Smooth muscle cell (in vitro differentiated cells): Measurements from ENCODE around the gene UEVLD. TPM values are rescaled to one million over a fixed set of nuclear protein-coding genes. Genes with fewer than 3 reads are reported as not detected.

ENCODE experiments used
- DNase-seq: peaks from one replicate; lab custom pipeline; 2025; ENCODE audit not compliant: unreplicated experiment; lab: John Stamatoyannopoulos, UW
- H2AFZ ChIP-seq: fragments of 200-600 bp; sonication (generic); 2 replicates; pipeline ENCODE4 v1.6.0; 2016; ENCODE audit warnings: antibody characterized with exemption, low read depth, mild to moderate bottlenecking
- H3F3A ChIP-seq: fragments of 200-600 bp; sonication (generic); 2 replicates; pipeline ENCODE4 v1.6.0; 2017; ENCODE audit warnings: antibody characterized with exemption, low read depth
- H3K27ac ChIP-seq: fragments of 200-600 bp; sonication (generic); 2 replicates; pipeline ENCODE4 v1.5.1; 2016; ENCODE audit warnings: low read depth, mild to moderate bottlenecking
- H3K27me3 ChIP-seq: fragments of 200-600 bp; sonication (generic); 2 replicates; pipeline ENCODE4 v1.6.1; 2016; ENCODE audit warnings: low read depth, mild to moderate bottlenecking
- H3K36me3 ChIP-seq: fragments of 200-600 bp; sonication (generic); 2 replicates; pipeline ENCODE4 v1.5.1; 2016; ENCODE audit warnings: low read depth
- H3K4me1 ChIP-seq: fragments of 200-600 bp; sonication (generic); 2 replicates; pipeline ENCODE4 v1.5.1; 2016; ENCODE audit warnings: low read depth
- H3K4me2 ChIP-seq: fragments of 200-600 bp; sonication (generic); 2 replicates; pipeline ENCODE4 v1.6.0; 2016; ENCODE audit warnings: mild to moderate bottlenecking
- H3K4me3 ChIP-seq: fragments of 200-600 bp; sonication (generic); 2 replicates; pipeline ENCODE4 v1.5.1; 2016; ENCODE audit warnings: mild to moderate bottlenecking
- H3K79me2 ChIP-seq: fragments of 200-600 bp; sonication (generic); 2 replicates; pipeline ENCODE4 v1.6.0; 2016; ENCODE audit warnings: low read depth, mild to moderate bottlenecking
- H3K9ac ChIP-seq: fragments of 200-600 bp; sonication (generic); 2 replicates; pipeline ENCODE4 v1.6.0; 2016; ENCODE audit warnings: low read depth
- H3K9me3 ChIP-seq: fragments of 200-600 bp; sonication (generic); replicated peaks from 2 replicates; pipeline ENCODE4 v1.5.1; 2016; ENCODE audit warnings: low read depth
- H4K20me1 ChIP-seq: fragments of 200-600 bp; sonication (generic); 2 replicates; pipeline ENCODE4 v1.6.0; 2016; ENCODE audit warnings: low read depth
- WGBS: methylation state at CpG from one replicate; pipeline ENCODE4 v1.1.7; 2016; ENCODE audit warnings: low lambda C conversion rate; 5-methylcytosine and 5-hydroxymethylcytosine counted together
- polyA plus RNA-seq: library from polyadenylated mRNA; unstranded; fragments of >200 nt; fragmentation: Nextera tagmentation; extraction: Ambion mirVana; gene quantifications from 2 replicates; pipeline ENCODE4 v1.2.1, GENCODE V29; 2016
- total RNA-seq: library from RNA; depleted of rRNA; stranded (reverse); fragments of >200 nt; gene quantifications from 2 replicates; pipeline ENCODE4 v1.2.3, GENCODE V29; 2014
- TF ChIP-seq, protein P1 (sequence below): fragments of 200-600 bp; sonication (generic); IDR thresholded peaks from 2 replicates; pipeline ENCODE4 v1.5.1; 2017; ENCODE audit warnings: borderline replicate concordance, mild to moderate bottlenecking, antibody characterized with exemption; ENCODE audit not compliant: insufficient read depth, poor library complexity, severe bottlenecking

UEVLD gene
- total and polyA plus RNA-seq, 2 experiments from 2014 or later = 15.1 to 32.7 TPM

- Histone ChIP-seq H3F3A (no peaks in the 10 kb centered on the region), H3K36me3 (peaks cover 16% of the 10 kb centered on the region), H3K9ac (no peak overlapping the region), H4K20me1 (no peaks in the 10 kb centered on the region), H3K79me2 (no peaks in the 10 kb centered on the region), H3K4me3 (peak overlapping the region; percentile 22), H3K27me3 (no peaks in the 10 kb centered on the region), H2AFZ (no peak overlapping the region), H3K27ac (no peak overlapping the region), H3K4me2 (no peak overlapping the region), H3K4me1 (no peaks in the 10 kb centered on the region), H3K9me3 (no peaks in the 10 kb centered on the region)
- 90% methylated on average over 14 of the region's 14 CpGs for WGBS
- no peak for DNase-seq
- TF ChIP-seq, protein P1, sequence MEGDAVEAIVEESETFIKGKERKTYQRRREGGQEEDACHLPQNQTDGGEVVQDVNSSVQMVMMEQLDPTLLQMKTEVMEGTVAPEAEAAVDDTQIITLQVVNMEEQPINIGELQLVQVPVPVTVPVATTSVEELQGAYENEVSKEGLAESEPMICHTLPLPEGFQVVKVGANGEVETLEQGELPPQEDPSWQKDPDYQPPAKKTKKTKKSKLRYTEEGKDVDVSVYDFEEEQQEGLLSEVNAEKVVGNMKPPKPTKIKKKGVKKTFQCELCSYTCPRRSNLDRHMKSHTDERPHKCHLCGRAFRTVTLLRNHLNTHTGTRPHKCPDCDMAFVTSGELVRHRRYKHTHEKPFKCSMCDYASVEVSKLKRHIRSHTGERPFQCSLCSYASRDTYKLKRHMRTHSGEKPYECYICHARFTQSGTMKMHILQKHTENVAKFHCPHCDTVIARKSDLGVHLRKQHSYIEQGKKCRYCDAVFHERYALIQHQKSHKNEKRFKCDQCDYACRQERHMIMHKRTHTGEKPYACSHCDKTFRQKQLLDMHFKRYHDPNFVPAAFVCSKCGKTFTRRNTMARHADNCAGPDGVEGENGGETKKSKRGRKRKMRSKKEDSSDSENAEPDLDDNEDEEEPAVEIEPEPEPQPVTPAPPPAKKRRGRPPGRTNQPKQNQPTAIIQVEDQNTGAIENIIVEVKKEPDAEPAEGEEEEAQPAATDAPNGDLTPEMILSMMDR = no peak
Observed at GRCh38 chr11:18578975-18579598, 9.4 kb downstream of the UEVLD start.

DNA sequence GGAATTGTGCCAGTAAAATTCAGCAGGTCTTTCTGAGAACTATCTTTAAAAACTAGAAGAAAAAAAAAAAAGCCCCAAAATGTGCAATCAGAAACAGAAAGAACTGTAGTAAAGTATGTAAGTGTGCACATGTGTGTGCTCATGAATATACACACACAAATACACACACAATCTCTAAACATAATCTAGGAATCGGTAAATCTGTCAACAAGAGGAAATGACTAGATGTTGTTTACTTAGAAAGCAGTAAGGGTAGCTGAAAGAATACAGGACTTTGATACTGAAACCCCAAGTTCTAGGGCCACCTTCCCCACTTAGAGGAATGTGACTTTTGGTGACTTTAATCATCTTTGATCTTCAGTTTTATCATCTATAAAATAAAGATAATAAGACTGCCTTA lies 13.2 kb downstream of the UEVLD start:
- Histone ChIP-seq H3K27ac (no peak overlapping the region), H4K20me1 (no peaks in the 10 kb centered on the region), H3K27me3 (no peaks in the 10 kb centered on the region), H3K4me1 (no peaks in the 10 kb centered on the region), H3K4me2 (no peak overlapping the region), H2AFZ (no peak overlapping the region), H3K79me2 (no peaks in the 10 kb centered on the region), H3F3A (no peaks in the 10 kb centered on the region), H3K4me3 (no peak overlapping the region), H3K9ac (no peak overlapping the region), H3K36me3 (peaks cover 16% of the 10 kb centered on the region), H3K9me3 (no peaks in the 10 kb centered on the region)
- TF ChIP-seq, protein P1 = no peak
- WGBS = 98% methylated on average over 1 of the region's 1 CpG
- no peak for DNase-seq

DNA sequence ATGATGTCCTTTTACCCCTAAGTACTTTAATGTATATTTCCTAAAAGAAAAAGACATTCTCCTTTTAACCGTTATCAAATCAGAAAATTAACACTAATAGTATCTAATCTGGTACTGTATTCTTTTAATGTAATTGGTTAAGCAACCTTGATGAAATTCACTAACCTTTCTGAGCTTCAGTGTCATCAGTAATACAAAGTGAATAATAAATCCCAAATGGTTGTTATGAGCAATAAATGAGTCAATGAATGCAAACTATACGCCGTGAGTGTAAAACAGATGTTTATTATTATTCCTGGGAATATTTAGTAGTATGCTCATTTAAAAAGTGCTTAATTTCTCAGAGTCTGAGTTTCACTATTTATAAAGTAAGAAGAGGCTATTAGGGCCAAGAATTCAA lies 21.5 kb downstream of the UEVLD start:
- no peaks in the 10 kb centered on the region for H4K20me1 ChIP-seq
- no peaks in the 10 kb centered on the region for H3K9me3 ChIP-seq
- H3K27ac ChIP-seq = no peak overlapping the region
- no peak overlapping the region for H3K9ac ChIP-seq
- no peaks in the 10 kb centered on the region for H3K4me1 ChIP-seq
- no peak overlapping the region for H3K4me3 ChIP-seq
- WGBS = 98% methylated on average over 3 of the region's 3 CpGs
- H3K36me3 ChIP-seq = no peaks in the 10 kb centered on the region
- no peak for DNase-seq
- TF ChIP-seq, protein P1 = no peak
- H3F3A ChIP-seq = no peaks in the 10 kb centered on the region
- H3K4me2 ChIP-seq = no peak overlapping the region
- no peaks in the 10 kb centered on the region for H3K79me2 ChIP-seq
- H2AFZ ChIP-seq = no peak overlapping the region
- no peaks in the 10 kb centered on the region for H3K27me3 ChIP-seq

DNA sequence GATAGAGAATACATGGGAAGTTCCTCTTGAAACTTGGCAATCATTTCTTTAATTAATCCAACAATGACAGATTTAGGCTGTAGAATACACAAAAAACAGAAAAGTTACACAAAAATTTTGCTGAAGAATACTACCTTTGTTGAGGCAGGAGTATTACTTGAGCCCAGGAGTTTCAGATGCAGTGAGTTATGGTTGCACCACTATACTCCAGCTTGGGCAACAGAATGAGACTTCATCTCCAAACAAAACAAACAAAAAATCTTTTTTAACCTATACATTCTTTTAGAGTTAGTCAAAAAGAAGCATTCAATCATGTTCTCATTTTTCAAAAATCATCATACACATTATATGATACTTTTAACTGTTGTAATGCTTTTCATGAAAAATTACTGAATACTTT lies 22.1 kb downstream of the UEVLD start:
- no peak overlapping the region for H2AFZ ChIP-seq
- no peak for DNase-seq
- H3K4me1 ChIP-seq = no peaks in the 10 kb centered on the region
- H3K4me3 ChIP-seq = no peak overlapping the region
- H3K36me3 ChIP-seq = no peaks in the 10 kb centered on the region
- TF ChIP-seq, protein P1 = no peak
- no peaks in the 10 kb centered on the region for H3F3A ChIP-seq
- no peaks in the 10 kb centered on the region for H3K9me3 ChIP-seq
- no peak overlapping the region for H3K27ac ChIP-seq
- no peaks in the 10 kb centered on the region for H3K79me2 ChIP-seq
- H3K27me3 ChIP-seq = no peaks in the 10 kb centered on the region
- H4K20me1 ChIP-seq = no peaks in the 10 kb centered on the region
- no peak overlapping the region for H3K9ac ChIP-seq
- no peak overlapping the region for H3K4me2 ChIP-seq
